ENCODE measurements around the gene ACTR10.

The ACTR10 gene

DNA sequence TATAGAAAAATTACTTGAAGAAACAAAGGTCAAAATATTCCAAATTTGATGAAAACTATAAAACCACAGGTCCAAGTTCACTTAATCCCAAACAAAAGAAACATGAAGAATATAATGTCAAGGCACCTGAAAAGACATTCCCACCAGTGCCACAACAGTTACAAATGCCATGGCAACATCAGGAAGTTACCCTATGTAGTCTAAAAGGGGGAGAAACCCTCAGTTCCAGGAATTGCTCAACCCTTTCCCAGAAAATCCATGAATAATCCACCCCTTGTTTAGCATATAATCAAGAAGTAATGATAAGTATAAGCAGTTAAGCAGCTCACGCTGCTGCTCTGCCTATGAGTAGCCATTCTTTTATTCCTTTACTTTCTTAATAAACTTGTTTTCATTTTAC lies 3.8 kb upstream of the ACTR10 start:
- no peak overlapping the region for H3K27ac Mint-ChIP-seq
- no peaks in the 10 kb centered on the region for H3K36me3 Mint-ChIP-seq
- no peak overlapping the region for H3K4me3 Mint-ChIP-seq
- no peaks in the 10 kb centered on the region for H3K27me3 Mint-ChIP-seq
- ATAC-seq = no peak
- no peaks in the 10 kb centered on the region for H3K9me3 Mint-ChIP-seq
- peaks cover 19% of the 10 kb centered on the region for H3K4me1 Mint-ChIP-seq

- Mint-ChIP-seq H3K36me3 (no peaks in the 10 kb centered on the region), H3K27me3 (no peaks in the 10 kb centered on the region), H3K27ac (no peak overlapping the region), H3K9me3 (no peaks in the 10 kb centered on the region), H3K4me1 (peaks cover 29% of the 10 kb centered on the region), H3K4me3 (no peak overlapping the region)
- ATAC-seq = no peak
Measured at GRCh38 chr14:58198086-58198485, 1.9 kb upstream of the ACTR10 start.

DNA sequence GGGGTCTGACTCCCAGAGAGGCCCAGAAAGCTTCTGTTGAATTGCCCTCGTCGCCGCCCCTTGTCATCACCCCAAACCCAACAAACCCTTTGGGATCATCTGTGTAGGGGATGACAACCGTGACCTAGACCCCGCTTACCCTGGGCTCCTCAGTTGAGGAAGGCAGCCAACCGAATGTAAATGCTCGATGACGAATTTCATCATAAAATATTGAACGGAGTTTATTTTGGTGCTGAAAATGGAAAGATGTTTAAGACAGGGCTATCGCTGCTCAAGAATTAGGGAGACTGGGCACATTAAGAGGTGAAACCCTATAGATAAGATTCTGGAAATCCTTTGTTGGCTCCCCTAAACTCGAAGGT lies 512 bp downstream of the ACTR10 start:
- Mint-ChIP-seq H3K36me3 (peaks cover 7% of the 10 kb centered on the region), H3K9me3 (no peaks in the 10 kb centered on the region), H3K4me3 (peak overlapping the region; percentile 96), H3K27ac (peak overlapping the region; percentile 95), H3K27me3 (no peaks in the 10 kb centered on the region), H3K4me1 (peaks cover 29% of the 10 kb centered on the region)
- peak; percentile 20 for ATAC-seq

GRCh38 chr14:58200846-58201245 lies 897 bp downstream of the ACTR10 start:
- H3K9me3 Mint-ChIP-seq = no peaks in the 10 kb centered on the region
- H3K27me3 Mint-ChIP-seq = no peaks in the 10 kb centered on the region
- ATAC-seq = no peak
- peak overlapping the region; percentile 95 for H3K27ac Mint-ChIP-seq
- peak overlapping the region; percentile 96 for H3K4me3 Mint-ChIP-seq
- H3K36me3 Mint-ChIP-seq = peaks cover 7% of the 10 kb centered on the region
- peaks cover 29% of the 10 kb centered on the region for H3K4me1 Mint-ChIP-seq

DNA sequence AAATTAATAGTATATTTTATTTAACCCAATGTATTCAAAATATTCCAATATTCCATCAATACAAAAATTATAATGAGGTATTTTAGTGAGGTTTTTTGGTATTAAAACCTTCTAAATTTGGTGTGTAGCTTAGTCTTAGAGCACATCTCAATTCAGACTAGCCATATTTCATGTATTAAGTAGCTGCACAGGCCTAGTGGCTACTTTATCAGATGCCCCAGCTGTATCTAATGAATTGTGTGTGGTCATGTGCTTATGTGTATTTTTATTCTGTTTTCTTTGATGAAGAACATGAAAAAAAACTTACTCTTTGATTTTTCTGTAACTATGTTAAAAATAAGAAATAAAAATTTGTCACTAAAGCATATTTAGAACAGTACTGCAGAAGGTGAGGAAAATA lies 13.2 kb downstream of the ACTR10 start:
- H3K4me3 Mint-ChIP-seq = no peak overlapping the region
- no peaks in the 10 kb centered on the region for H3K27me3 Mint-ChIP-seq
- no peaks in the 10 kb centered on the region for H3K9me3 Mint-ChIP-seq
- peaks cover 48% of the 10 kb centered on the region for H3K36me3 Mint-ChIP-seq
- H3K27ac Mint-ChIP-seq = no peak overlapping the region
- ATAC-seq = no peak
- no peaks in the 10 kb centered on the region for H3K4me1 Mint-ChIP-seq

GRCh38 chr14:58215191-58215914 lies 15.4 kb downstream of the ACTR10 start:
- no peaks in the 10 kb centered on the region for H3K27me3 Mint-ChIP-seq
- H3K4me3 Mint-ChIP-seq = no peak overlapping the region

DNA sequence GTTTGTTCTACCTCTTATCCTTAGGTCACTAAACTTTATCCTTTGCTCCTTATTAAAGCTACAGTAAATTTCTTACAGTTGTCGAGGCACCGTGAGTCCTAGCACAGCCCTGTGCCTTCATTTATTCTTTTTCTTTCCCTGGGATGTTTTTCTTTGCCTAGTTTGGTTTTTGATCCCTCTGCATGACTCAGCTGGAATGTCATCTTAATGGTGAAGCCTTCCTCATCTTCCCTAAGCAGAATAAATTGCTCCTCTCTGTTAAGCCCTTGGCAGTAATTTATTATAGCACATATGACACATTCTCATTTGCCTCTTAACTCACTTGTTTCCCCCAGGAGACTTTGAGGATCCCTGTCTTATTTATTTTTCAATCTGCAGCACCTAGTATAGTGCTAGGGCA lies 16.6 kb downstream of the ACTR10 start:
- ATAC-seq = no peak
- Mint-ChIP-seq H3K9me3 (no peaks in the 10 kb centered on the region), H3K36me3 (peaks cover 40% of the 10 kb centered on the region), H3K4me3 (no peak overlapping the region), H3K27ac (no peak overlapping the region), H3K4me1 (no peaks in the 10 kb centered on the region), H3K27me3 (no peaks in the 10 kb centered on the region)

More at GRCh38 chr14:58215191-58215914, 15.4 kb downstream of the ACTR10 start:
- Mint-ChIP-seq H3K9me3 (no peaks in the 10 kb centered on the region), H3K4me1 (no peaks in the 10 kb centered on the region), H3K36me3 (peaks cover 44% of the 10 kb centered on the region), H3K27ac (no peak overlapping the region)
- ATAC-seq = no peak

- Mint-ChIP-seq H3K4me3 (no peak overlapping the region), H3K4me1 (no peaks in the 10 kb centered on the region), H3K36me3 (peaks cover 24% of the 10 kb centered on the region), H3K27me3 (no peaks in the 10 kb centered on the region), H3K27ac (no peak overlapping the region), H3K9me3 (no peaks in the 10 kb centered on the region)
- ATAC-seq = no peak
Measured at GRCh38 chr14:58227096-58227819, 27.3 kb downstream of the ACTR10 start.

- Mint-ChIP-seq H3K4me3 (no peak overlapping the region), H3K9me3 (no peaks in the 10 kb centered on the region), H3K27ac (no peak overlapping the region), H3K27me3 (no peaks in the 10 kb centered on the region), H3K4me1 (peaks cover 16% of the 10 kb centered on the region), H3K36me3 (peaks cover 6% of the 10 kb centered on the region)
- ATAC-seq = peak; percentile 31
Measured at GRCh38 chr14:58238252-58239243, 38.6 kb downstream of the ACTR10 start.

DNA sequence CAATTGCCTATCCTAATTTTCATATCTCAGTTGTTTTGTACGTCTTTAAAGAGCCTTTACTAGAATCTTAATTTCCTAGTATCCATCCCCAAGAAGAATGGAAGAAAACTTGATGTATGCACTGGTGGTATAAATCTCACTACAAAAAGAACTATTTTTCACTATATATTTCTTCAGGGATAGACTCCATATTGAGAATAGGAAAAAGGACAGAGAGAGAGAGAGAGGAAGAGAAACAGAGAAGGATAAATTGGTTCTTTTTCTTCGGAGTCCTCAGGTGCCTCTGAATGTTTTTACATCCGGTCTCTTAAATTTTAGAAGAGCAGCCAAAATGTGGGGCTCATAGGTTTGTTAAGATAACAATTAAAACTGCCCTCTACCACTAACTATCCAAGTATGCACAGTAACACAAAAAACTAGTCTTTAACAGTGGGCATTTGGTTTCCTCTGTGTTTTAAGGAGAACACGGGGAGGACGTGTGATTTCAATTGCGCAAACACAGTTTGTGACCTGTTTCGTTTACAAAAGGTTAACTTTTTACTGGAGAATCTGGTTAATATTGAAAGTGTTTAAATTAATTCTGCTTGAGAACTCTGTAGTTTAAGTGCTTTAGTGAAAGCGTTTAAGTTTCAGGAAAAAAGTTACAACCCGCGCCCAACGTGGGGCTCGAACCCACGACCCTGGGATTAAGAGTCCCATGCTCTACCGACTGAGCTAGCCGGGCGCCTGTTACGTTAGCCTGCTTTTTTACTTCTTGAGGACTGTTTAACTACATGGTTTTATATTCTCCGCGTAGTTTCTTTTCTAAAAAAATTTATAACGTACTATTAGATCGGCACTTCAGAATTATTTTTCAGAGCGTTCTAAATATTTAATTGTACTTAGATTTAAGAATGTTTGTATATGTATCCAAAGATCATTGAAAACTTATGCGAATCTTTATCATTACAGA lies 39.6 kb downstream of the ACTR10 start:
- Mint-ChIP-seq H3K27me3 (no peaks in the 10 kb centered on the region), H3K9me3 (no peaks in the 10 kb centered on the region), H3K36me3 (peaks cover 6% of the 10 kb centered on the region), H3K4me1 (peaks cover 23% of the 10 kb centered on the region), H3K4me3 (no peak overlapping the region), H3K27ac (no peak overlapping the region)
- peak; percentile 61 for ATAC-seq

DNA sequence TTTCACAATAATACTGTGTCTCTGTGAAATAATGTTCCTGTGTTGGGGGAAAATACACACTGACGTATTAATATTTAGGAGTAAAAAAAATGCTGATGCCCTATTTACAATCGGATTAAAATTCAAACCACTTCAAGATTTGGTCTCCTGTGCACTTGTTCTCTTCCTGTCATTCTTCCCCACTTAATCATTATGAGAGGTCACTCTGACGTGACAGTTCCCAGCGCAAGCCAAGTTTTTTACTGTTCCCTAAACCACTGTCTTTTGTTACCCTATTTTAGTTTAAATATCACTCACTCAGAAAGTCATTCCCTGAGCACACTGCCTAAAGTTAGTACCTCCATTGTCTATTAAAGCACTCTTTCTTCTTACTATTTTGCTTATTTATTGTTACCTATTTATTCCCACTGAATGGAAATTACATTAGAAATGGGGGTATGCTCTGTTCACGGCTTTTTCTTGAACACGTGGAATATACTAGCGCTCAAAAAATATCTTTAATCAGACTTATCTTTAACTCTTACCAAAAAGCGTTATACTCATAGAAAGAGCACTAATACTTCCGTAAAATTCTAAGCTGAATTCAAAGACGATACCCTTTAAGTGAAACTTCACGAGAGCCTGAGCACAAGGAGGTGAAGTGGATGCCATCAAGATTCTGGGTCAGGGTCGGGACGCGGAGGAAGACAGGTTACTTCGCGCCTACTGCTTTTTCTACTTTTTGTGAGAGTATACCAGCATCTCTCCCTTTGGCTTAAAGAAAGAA lies 44.0 kb downstream of the ACTR10 start:
- Mint-ChIP-seq H3K27ac (peak overlapping the region; percentile 95), H3K36me3 (peaks cover 13% of the 10 kb centered on the region), H3K4me1 (peaks cover 47% of the 10 kb centered on the region), H3K27me3 (no peaks in the 10 kb centered on the region), H3K4me3 (peak overlapping the region; percentile 94), H3K9me3 (no peaks in the 10 kb centered on the region)
- peak; percentile 65 for ATAC-seq

DNA sequence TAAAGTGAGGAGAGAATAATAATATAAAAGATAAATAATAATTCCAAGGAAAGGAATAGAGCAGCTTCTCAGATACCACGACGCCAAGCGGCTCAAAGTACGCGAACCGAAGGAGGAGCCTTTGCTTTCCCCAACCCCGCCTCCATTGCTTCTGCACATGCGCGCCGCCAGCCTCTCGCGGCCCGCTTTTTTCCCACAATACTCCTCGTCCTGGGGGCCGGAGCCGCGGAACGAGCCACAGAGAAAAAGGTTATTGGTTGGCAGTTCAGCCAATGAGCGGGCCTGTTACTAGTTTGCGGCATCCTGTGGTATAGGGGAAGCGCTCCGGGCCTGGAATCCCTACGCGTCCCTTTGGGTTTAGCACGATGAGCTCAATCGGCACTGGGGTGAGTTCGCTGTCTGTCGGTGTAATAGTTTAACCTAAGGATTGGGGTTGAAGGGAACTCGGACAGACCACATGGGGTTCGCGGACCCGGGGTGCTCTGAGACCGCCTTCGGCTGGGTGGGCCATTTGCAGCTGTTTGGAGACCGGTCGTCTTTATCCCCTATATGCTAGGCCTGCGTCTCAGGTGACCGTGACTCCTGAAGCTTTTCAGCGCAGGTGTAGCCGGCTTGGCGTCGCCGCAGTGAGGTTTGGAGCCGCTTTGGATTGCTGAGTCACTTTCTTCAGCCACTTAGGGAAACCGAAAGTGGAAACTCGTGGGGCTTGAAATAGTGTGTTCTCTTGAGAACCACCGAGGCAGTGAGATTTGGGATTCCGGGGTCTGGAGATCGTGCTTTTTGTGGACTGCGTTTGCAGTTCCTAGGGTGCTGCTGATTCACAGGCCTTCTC lies 44.8 kb downstream of the ACTR10 start, which contains the start of gene PSMA3:
TSS of gene PSMA3 (plus strand) at position 288 of the 832 bp plus-strand sequence. CDS start at position 366, 78 bp downstream.
- peak within 1 kb of the TSS; percentile 94 for H3K4me3 Mint-ChIP-seq
- peak; percentile 99 for ATAC-seq
- peak within 1 kb of the TSS; percentile 95 for H3K27ac Mint-ChIP-seq
- no peaks in the 10 kb centered on the region for H3K9me3 Mint-ChIP-seq
- H3K36me3 Mint-ChIP-seq = peaks cover 13% of the 10 kb centered on the region
- H3K27me3 Mint-ChIP-seq = no peaks in the 10 kb centered on the region
- H3K4me1 Mint-ChIP-seq = peaks cover 47% of the 10 kb centered on the region

DNA sequence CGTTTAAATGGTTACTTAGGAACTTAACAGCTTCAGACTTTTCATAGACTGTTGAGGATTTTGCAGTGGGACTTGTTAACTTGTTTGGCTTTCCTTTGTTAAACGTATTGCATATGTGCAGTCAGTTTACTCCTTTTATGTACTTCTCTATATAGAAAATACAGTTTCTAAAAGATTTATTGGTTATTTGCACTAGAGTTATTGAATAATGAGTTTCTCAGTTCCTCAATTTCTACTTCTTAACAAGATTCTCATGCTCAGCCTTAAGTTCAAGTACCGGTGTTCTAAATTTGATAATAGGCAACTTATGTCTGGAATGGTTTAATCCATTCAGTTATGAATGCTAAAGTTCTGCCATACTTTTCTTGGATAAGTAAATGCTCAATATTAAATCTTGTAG lies 45.6 kb downstream of the ACTR10 start:
- H3K27me3 Mint-ChIP-seq = no peaks in the 10 kb centered on the region
- ATAC-seq = no peak
- H3K27ac Mint-ChIP-seq = peak overlapping the region; percentile 95
- peaks cover 48% of the 10 kb centered on the region for H3K4me1 Mint-ChIP-seq
- peaks cover 20% of the 10 kb centered on the region for H3K36me3 Mint-ChIP-seq
- H3K4me3 Mint-ChIP-seq = peak overlapping the region; percentile 94
- H3K9me3 Mint-ChIP-seq = no peaks in the 10 kb centered on the region
